HG02623 (cell line): ENCODE data around the gene IL6R.

Experiments used
- ATAC-seq: cut with Tn5 transposase; IDR thresholded peaks from one replicate; pipeline ENCODE4 v1.9.1; 2021; ENCODE audit warnings: moderate library complexity; ENCODE audit not compliant: unreplicated experiment

Gene IL6R

DNA sequence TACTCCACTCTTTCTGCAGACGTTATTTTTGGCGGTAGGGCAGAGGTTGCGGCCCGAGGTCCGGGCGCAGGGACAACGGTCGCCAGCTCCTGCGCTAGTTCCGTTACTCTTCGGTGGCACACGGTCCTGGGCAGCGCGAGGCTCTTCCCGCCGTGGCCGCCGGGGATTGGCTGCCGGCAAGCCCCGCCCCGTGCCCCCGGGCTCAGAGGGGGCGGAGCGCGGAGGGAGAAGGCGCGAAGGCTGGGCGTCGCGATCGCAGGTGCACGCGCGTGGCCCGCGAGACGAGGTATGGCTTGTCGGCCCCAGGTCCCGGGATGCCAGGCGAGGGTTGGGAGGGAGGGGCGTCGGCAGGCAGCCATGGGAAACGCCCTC is 97.6 kb downstream of the IL6R start:
- no peak for ATAC-seq

DNA sequence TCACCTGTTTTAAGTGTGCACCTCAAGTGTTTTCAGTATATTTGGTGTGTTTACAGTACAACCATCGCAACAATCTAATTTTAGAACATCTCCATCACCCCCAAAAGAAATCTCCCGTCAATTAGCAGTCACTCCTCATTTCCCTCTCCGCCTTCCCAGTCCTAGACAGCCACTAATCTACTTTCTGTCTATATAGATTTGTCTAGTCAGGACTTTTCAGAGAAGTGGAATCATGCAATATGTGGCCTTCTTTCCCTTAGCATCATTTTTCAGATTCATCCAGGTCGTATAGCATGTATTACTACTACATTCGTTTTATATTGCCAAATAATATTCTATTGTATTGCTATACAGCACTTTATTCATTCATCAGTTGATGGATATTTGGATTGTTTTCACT is 98.8 kb downstream of the IL6R start:
- no peak for ATAC-seq

DNA sequence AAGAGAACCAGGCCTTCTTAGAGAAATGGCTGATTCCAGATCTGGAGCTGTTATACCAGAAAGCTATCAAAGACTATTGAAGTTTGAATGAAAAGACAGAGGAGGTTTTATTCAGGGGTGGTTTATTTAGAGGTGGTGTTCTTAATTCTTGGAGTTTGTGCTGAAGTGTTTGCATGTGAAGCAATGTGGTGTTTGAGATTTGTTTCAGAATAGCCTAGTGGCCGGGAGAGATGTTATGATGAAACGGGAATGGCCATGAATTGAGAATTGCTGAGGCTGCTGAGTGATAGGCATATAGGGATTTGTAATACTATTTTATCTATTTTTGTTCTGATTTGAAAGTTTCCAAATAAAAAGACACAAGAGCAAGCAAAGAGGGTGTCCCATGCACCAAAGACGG is 107.6 kb downstream of the IL6R start:
- no peak for ATAC-seq

DNA sequence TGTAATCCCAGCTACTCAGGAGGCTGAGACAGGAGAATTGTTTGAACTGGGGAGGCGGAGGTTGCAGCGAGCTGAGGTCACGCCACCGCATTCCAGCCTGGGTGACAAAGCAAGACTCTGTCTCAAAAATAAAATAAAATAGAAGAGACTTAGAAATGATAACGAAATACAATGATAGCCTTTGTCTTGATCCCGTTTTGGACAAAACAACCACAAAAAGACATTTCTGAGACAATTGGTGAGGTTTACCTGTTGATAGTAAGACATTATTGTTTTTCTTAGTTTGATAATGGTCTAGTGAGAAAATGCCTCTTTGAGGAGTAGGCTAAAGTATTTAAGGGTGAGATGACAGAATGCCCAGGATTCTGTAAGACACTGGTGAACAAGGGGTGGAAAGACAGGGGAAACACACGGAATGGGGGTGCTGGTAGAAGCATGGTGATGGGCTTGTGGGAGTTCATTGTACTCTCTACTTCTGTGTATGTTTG is 109.0 kb downstream of the IL6R start:
- ATAC-seq: no peak

DNA sequence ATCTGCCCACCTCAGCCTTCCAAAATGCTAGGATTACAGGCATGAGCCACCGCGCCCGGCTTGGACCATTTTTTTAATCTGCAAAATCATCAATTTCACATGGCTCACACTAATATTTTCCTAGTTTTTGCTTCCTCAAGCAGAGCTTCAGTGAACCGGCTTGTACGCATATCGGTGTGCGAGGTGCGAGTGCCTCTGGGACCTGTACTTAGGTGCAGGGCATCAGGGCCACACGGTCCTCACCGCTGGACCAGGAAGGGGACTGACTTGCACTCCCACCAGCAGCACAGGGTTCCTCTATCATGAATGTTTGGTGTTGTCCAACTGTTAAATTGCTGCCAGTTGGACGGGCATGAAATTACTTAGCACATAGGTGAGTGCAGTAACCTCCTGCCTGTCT is 112.5 kb downstream of the IL6R start:
- no peak for ATAC-seq
